ENCODE measurements around the gene LHFPL2.

GRCh38 chr5:78603636-78604175 lies 44.9 kb downstream of the LHFPL2 start:
- no peak for TF ChIP-seq CTCF (IDR thresholded peaks at IDR 0.05)
- TF ChIP-seq EZH2 (IDR thresholded peaks at IDR 0.05; ENCODE audit: borderline replicate concordance, insufficient read depth, low read depth, low read length, poor library complexity, severe bottlenecking), result no peak
